ENCODE measurements around the gene RPL18.

Gene RPL18

DNA sequence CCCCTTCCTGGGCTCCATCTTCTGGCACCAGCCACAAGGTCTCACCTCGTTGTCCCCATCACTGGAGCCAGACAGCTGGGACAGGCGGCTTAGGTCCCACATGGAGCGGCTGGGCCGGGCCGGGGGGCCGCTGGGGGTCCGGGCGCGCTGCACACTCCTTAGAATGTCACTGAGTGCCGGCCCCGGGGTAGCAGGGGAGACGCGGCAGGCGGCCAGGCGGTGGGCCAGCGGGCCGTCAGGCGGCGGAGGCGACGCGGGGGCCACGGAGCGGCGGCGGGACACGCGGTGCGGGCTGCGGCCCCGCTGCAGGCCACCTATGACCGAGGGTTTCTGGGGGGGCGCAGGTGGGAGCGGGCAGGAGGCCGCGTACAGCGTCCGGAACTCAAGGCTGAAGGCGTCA is 15.5 kb downstream of the RPL18 start:
- TF ChIP-seq, protein P1, sequence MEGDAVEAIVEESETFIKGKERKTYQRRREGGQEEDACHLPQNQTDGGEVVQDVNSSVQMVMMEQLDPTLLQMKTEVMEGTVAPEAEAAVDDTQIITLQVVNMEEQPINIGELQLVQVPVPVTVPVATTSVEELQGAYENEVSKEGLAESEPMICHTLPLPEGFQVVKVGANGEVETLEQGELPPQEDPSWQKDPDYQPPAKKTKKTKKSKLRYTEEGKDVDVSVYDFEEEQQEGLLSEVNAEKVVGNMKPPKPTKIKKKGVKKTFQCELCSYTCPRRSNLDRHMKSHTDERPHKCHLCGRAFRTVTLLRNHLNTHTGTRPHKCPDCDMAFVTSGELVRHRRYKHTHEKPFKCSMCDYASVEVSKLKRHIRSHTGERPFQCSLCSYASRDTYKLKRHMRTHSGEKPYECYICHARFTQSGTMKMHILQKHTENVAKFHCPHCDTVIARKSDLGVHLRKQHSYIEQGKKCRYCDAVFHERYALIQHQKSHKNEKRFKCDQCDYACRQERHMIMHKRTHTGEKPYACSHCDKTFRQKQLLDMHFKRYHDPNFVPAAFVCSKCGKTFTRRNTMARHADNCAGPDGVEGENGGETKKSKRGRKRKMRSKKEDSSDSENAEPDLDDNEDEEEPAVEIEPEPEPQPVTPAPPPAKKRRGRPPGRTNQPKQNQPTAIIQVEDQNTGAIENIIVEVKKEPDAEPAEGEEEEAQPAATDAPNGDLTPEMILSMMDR (IDR thresholded peaks at IDR 0.05): no peak

GRCh38 chr19:48603001-48603400 is 16.0 kb downstream of the RPL18 start:
- TF ChIP-seq, protein P1 (IDR thresholded peaks at IDR 0.05): no peak

- TF ChIP-seq, protein P1 (IDR thresholded peaks at IDR 0.05): no peak
Observed at GRCh38 chr19:48600679-48601417, 18.1 kb downstream of the RPL18 start.

DNA sequence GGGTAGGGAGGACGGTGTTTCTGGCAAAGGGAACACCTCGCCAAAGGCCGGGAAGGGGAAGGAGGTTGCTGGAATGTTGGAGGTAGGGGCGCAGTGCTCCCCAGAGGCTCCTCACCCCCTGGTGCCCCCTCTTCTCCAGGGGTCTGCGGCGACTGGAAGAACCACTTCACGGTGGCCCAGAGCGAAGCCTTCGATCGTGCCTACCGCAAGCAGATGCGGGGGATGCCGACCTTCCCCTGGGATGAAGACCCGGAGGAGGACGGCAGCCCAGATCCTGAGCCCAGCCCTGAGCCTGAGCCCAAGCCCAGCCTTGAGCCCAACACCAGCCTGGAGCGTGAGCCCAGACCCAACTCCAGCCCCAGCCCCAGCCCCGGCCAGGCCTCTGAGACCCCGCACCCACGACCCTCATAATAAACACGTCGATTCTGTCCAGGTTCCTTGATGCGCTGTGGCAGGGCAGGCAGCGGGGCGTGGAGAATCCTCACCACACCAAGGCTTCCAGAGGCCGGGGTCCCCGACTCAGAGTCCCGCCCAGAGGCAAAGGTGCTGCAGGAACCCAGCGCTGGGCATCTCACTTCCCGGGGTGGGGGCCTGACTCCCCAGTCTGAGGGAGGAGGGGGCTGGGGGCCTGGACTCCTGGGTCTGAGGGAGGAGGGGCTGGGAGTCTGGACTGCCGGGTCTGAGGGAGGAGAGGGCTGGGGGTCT is 19.8 kb downstream of the RPL18 start:
- TF ChIP-seq, protein P1 (IDR thresholded peaks at IDR 0.05): no peak

- TF ChIP-seq, protein P1 (IDR thresholded peaks at IDR 0.05): no peak
Observed at GRCh38 chr19:48596679-48597465, 22.1 kb downstream of the RPL18 start.

- TF ChIP-seq, protein P1 (IDR thresholded peaks at IDR 0.05): no peak
Observed at GRCh38 chr19:48596237-48596636, 22.7 kb downstream of the RPL18 start.

GRCh38 chr19:48595833-48596232 is 23.1 kb downstream of the RPL18 start:
- TF ChIP-seq, protein P1 (IDR thresholded peaks at IDR 0.05): no peak
